BJ (cell line): Measurements from ENCODE around the gene TMEM258. TPM values are rescaled to one million over a fixed set of nuclear protein-coding genes. Genes with fewer than 3 reads are reported as not detected.

Source experiments
- CTCF ChIA-PET: fragments of 350-600 bp; formaldehyde crosslinking; extraction: SDS; loops from one replicate; lab custom pipeline; 2021; ENCODE audit warnings: antibody characterized with exemption, inconsistent platforms; lab: Yijun Ruan, JAX
- POLR2A ChIA-PET: fragments of 300-600 bp; sonication (Branson Sonifier 250); formaldehyde crosslinking; extraction: SDS; loops from one replicate; lab custom pipeline; 2021; ENCODE audit warnings: antibody characterized with exemption; lab: Charles Lee
- DNase-seq: peaks from one replicate; pipeline ENCODE4 v3.0.0-alpha.2; 2011; ENCODE audit warnings: low read depth
- H3K27me3 ChIP-seq: 2 replicates; pipeline ENCODE4 v1.6.0; 2011; ENCODE audit warnings: low read length; ENCODE audit not compliant: control insufficient read depth, insufficient read depth
- H3K36me3 ChIP-seq: 2 replicates; pipeline ENCODE4 v1.5.1; 2011; ENCODE audit warnings: low read length; ENCODE audit not compliant: control insufficient read depth, insufficient read depth
- H3K4me3 ChIP-seq: 2 replicates; pipeline ENCODE4 v1.5.1; 2011; ENCODE audit warnings: low read depth, mild to moderate bottlenecking, control low read depth, low read length
- CTCF ChIP-seq: IDR thresholded peaks from 2 replicates; pipeline ENCODE4 v1.5.1; 2011; ENCODE audit warnings: low read depth, mild to moderate bottlenecking, control low read depth, inconsistent platforms, low read length, moderate library complexity; ENCODE audit not compliant: insufficient read depth
- polyA plus RNA-seq: library from polyadenylated mRNA; depleted of rRNA; stranded (reverse); fragments of >200 nt; gene quantifications from 2 replicates; pipeline ENCODE4 v1.2.3, GENCODE V29; 2011; rRNA removed

Gene TMEM258
- polyA plus RNA-seq, 1 experiment, result 371 TPM

- POLR2A ChIA-PET, result no interaction called here
These were observed 50.0 kb downstream of the TMEM258 start for GRCh38 chr11:61742391-61742790.

GRCh38 chr11:61739966-61740365, 52.4 kb downstream of the TMEM258 start:
- CTCF ChIA-PET, result no interaction called here
- DNase-seq, result no peak
- no peak for TF ChIP-seq CTCF
- Histone ChIP-seq H3K27me3 (no peaks in the 10 kb centered on the region), H3K36me3 (peaks cover 16% of the 10 kb centered on the region), H3K4me3 (no peak overlapping the region)
- POLR2A ChIA-PET, result no interaction called here

More at GRCh38 chr11:61742391-61742790, 50.0 kb downstream of the TMEM258 start:
- Histone ChIP-seq H3K27me3 (no peaks in the 10 kb centered on the region), H3K4me3 (no peak overlapping the region), H3K36me3 (peaks cover 14% of the 10 kb centered on the region)
- TF ChIP-seq CTCF, result no peak
- DNase-seq, result no peak
- CTCF ChIA-PET, result interaction anchor here (1.4 to 5.7 kb wide), 2 partner anchors 9 kb away, joined by 6 to 42 read pairs; no protein-coding TSS in a partner anchor

GRCh38 chr11:61739413-61739812, 53.0 kb downstream of the TMEM258 start:
- CTCF ChIA-PET, result interaction anchor here (4.0 kb wide), 1 partner anchor 8 kb away, joined by 23 read pairs; no protein-coding TSS in a partner anchor
- Histone ChIP-seq H3K36me3 (peaks cover 18% of the 10 kb centered on the region), H3K27me3 (no peaks in the 10 kb centered on the region), H3K4me3 (no peak overlapping the region)
- no peak for DNase-seq
- POLR2A ChIA-PET, result no interaction called here
- TF ChIP-seq CTCF, result no peak

Other genes with a start within 250 kb of the TMEM258 start
- 0.01 and 0.04 TPM in 2 replicates for gene SYT7, start 211.5 kb downstream of the TMEM258 start, polyA plus RNA-seq
- 1.1 and 2.5 TPM in 2 replicates for gene DAGLA, start 112.2 kb downstream of the TMEM258 start, polyA plus RNA-seq
- gene MYRF, start 40.0 kb downstream of the TMEM258 start, polyA plus RNA-seq, result 0.33 and 0.45 TPM in 2 replicates
- gene FEN1, start 312 bp upstream of the TMEM258 start, polyA plus RNA-seq, result 11.7 and 13.2 TPM in 2 replicates
- gene FADS1, start 24.4 kb upstream of the TMEM258 start, polyA plus RNA-seq, result 48.1 and 58.0 TPM in 2 replicates
- 181 and 327 TPM in 2 replicates for gene FADS2, start 35.7 kb upstream of the TMEM258 start, polyA plus RNA-seq
- gene FADS3, start 98.9 kb upstream of the TMEM258 start, polyA plus RNA-seq, result 158 and 271 TPM in 2 replicates
- gene RAB3IL1, start 125.0 kb upstream of the TMEM258 start, polyA plus RNA-seq, result 9.4 and 15.1 TPM in 2 replicates
- gene BEST1, start 157.8 kb upstream of the TMEM258 start, polyA plus RNA-seq, result 5.1 and 6.4 TPM in 2 replicates
- 1,472 and 1,806 TPM in 2 replicates for gene FTH1, start 175.0 kb upstream of the TMEM258 start, polyA plus RNA-seq